Fibroblast of pulmonary artery (primary cell): ENCODE measurements around the gene XYLT1.

Experiments used
- DNase-seq: peaks from one replicate; pipeline ENCODE4 v3.0.0-alpha.2; 2010; ENCODE audit warnings: low read depth
- H3K4me3 ChIP-seq: replicated peaks from 2 replicates; pipeline ENCODE4 v1.5.1; 2011; ENCODE audit warnings: low read depth, mild to moderate bottlenecking, control low read depth, low read length, moderate library complexity
- TF ChIP-seq, protein P1 (sequence below): IDR thresholded peaks from 2 replicates; pipeline ENCODE4 v1.5.1; 2011; ENCODE audit warnings: mild to moderate bottlenecking, control low read depth, low read length, inconsistent platforms; ENCODE audit errors: missing control alignments

The XYLT1 gene

GRCh38 chr16:17451843-17452242, 18.9 kb downstream of the XYLT1 start:
- DNase-seq: no peak
- H3K4me3 ChIP-seq: no peak overlapping the region
- TF ChIP-seq, protein P1, sequence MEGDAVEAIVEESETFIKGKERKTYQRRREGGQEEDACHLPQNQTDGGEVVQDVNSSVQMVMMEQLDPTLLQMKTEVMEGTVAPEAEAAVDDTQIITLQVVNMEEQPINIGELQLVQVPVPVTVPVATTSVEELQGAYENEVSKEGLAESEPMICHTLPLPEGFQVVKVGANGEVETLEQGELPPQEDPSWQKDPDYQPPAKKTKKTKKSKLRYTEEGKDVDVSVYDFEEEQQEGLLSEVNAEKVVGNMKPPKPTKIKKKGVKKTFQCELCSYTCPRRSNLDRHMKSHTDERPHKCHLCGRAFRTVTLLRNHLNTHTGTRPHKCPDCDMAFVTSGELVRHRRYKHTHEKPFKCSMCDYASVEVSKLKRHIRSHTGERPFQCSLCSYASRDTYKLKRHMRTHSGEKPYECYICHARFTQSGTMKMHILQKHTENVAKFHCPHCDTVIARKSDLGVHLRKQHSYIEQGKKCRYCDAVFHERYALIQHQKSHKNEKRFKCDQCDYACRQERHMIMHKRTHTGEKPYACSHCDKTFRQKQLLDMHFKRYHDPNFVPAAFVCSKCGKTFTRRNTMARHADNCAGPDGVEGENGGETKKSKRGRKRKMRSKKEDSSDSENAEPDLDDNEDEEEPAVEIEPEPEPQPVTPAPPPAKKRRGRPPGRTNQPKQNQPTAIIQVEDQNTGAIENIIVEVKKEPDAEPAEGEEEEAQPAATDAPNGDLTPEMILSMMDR: no peak

DNA sequence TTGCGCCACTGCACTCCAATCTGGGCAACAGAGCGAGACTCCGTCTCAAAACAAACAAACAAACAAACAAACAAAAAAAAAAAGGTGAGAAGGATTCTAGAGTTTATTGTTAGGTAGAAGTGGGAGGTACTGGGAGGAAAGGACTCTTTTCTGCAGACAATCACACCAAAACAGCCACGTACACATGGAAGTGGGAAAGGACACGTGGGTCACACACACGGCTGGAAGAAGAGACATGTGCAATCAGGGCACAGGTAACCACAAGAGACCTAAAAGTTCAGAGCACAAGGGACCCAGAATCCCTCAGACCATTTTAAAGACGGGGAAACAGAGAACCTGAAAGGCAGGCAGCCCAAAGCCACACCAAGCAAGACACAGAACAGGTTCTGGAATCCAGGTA, 20.5 kb downstream of the XYLT1 start:
- H3K4me3 ChIP-seq: no peak overlapping the region
- TF ChIP-seq, protein P1: no peak
- no peak for DNase-seq

DNA sequence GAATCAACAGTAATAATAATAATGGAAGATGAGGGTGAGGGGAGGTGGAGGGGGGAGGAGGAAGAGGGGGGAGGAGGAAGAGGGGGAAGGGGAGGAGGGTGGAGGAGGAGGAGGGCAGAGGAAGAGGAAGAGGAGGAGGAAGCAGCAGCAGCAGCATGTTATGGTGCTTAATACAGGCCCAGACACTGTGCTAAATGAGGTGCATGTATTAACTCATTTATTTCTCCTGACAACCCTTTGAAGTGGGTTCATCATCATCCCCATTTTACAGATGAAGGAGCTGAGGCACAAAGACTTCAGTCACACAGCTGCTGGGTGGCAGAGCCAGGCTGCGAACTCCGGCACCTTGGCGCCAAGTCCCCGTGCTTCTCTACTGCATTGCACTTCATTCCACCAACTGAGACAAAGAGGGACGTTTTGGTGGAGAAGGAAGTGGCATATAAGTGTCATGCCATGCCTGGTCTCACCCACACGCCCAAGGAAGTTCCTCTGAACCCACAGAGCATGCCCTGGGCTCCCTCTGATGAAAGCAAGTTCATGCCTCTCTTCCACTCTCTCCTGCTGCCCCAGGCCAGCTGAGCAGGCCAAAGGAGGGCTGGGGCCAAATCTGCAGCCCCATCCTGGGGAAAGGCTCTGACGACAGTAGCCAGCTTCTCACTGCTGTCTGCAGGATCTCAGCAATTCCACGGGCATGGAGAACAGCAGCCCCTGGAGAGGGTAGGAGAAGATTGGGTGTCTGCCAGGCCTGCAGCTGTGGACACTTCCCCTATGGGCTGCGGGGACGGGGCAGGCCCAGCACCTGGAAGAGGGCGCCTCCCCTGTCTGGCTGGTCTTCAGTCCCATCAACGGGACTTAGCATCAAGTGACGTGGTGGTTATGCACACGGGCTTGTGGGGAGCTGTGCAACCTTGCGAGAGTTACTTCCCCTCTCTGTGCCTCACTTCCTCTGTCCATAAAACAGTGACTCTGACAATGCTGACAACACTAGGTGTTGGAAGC, 21.8 kb downstream of the XYLT1 start:
- DNase-seq: no peak
- TF ChIP-seq, protein P1: no peak
- H3K4me3 ChIP-seq: no peak overlapping the region

GRCh38 chr16:17447101-17447569, 23.6 kb downstream of the XYLT1 start:
- TF ChIP-seq, protein P1: no peak
- DNase-seq: no peak
- no peak overlapping the region for H3K4me3 ChIP-seq

- no peak for DNase-seq
- TF ChIP-seq, protein P1: no peak
- H3K4me3 ChIP-seq: no peak overlapping the region
Observed at GRCh38 chr16:17446661-17447060, 24.1 kb downstream of the XYLT1 start.

GRCh38 chr16:17445421-17445820, 25.3 kb downstream of the XYLT1 start:
- DNase-seq: no peak
- TF ChIP-seq, protein P1: no peak

More at GRCh38 chr16:17445421-17445820, 25.3 kb downstream of the XYLT1 start:
- no peak overlapping the region for H3K4me3 ChIP-seq
